Suprapubic skin (tissue), 3 donors: ENCODE measurements around the gene DSCAML1.

Source experiments
- CTCF ChIP-seq, 2 donors: fragments of 200-600 bp in 1 of 2; fragments of 450-650 bp in 1 of 2; sonication (generic) in 1 of 2; IDR thresholded peaks; one replicate each; pipeline ENCODE4 v1.5.1; 2016 to 2019; ENCODE audit warnings: antibody characterized with exemption in 2 of 2, mild to moderate bottlenecking in 1 of 2, moderate library complexity in 1 of 2
- POLR2A ChIP-seq, 2 donors: fragments of 450-650 bp; IDR thresholded peaks; one replicate each; pipeline ENCODE4 v1.6.1; 2017; ENCODE audit warnings: antibody characterized with exemption in 2 of 2, mild to moderate bottlenecking in 2 of 2, moderate library complexity in 2 of 2

- TF ChIP-seq POLR2A (IDR thresholded peaks at IDR 0.05) (no peak), CTCF (IDR thresholded peaks at IDR 0.05) (no peak)
These were observed 332.2 kb downstream of the DSCAML1 start for GRCh38 chr11:117464778-117465177.
